Measurements from ENCODE around the gene PLEKHB1.

PLEKHB1 gene

DNA sequence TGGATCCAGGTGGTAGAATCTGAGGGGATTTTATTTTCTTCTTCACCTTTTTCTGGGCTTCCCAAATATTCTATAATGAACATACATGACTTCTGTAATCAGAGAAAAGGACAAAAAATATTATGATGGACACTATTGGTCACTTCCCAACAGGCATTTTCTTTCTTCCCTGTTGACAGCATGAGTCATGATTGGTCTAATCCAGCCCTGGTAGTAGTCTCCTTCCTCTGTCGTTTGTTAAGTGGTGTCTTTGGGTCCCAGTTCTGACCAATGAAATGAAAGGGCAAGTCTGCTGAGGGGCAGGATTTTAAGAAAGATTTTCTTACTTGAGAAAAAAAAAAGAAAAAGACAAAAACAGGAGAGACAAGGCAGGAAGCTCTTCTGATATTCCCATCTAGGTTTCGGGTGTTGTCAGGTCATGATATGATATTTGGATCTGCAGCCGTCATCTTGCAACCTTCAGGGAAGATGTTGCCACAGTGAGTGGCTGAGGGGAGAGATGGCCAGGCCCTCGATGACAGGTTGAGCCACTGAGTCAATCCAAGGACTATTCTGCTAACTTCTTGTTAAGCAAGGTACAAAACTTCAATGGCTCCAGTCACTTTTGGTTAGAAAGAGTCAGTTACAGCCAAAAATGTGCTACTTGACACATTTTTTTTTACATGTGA, 23.3 kb upstream of the PLEKHB1 start:
- no peak for DNase-seq (ENCODE audit: low read depth)
- TF ChIP-seq, protein P1, sequence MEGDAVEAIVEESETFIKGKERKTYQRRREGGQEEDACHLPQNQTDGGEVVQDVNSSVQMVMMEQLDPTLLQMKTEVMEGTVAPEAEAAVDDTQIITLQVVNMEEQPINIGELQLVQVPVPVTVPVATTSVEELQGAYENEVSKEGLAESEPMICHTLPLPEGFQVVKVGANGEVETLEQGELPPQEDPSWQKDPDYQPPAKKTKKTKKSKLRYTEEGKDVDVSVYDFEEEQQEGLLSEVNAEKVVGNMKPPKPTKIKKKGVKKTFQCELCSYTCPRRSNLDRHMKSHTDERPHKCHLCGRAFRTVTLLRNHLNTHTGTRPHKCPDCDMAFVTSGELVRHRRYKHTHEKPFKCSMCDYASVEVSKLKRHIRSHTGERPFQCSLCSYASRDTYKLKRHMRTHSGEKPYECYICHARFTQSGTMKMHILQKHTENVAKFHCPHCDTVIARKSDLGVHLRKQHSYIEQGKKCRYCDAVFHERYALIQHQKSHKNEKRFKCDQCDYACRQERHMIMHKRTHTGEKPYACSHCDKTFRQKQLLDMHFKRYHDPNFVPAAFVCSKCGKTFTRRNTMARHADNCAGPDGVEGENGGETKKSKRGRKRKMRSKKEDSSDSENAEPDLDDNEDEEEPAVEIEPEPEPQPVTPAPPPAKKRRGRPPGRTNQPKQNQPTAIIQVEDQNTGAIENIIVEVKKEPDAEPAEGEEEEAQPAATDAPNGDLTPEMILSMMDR (conservative IDR thresholded peaks at IDR 0.05; ENCODE audit: low read depth, low read length): no peak
- no peak overlapping the region for H3K4me3 ChIP-seq (ENCODE audit: low read length)

DNA sequence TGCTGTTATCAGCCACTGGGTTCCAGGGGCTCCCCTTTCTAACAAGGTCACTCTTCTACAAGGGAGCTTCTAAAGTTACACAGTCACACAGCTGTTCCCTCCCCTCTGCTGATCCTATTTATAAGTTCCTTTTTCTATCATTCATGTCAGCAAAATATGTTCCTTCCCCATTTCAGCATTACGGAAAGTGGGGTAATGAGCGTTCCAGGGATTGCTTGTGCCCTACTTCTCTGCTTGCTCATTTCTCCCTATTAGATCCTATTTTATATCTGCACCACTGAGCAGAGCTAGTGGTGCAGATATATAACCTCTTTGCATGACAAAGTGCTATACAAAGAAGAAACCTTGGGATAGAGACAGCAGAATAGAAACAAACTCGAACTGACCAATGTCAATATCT, 22.7 kb upstream of the PLEKHB1 start:
- TF ChIP-seq, protein P1 (conservative IDR thresholded peaks at IDR 0.05; ENCODE audit: low read depth, low read length): no peak
- H3K4me3 ChIP-seq (ENCODE audit: low read length): no peak overlapping the region
- DNase-seq (ENCODE audit: low read depth): no peak

DNA sequence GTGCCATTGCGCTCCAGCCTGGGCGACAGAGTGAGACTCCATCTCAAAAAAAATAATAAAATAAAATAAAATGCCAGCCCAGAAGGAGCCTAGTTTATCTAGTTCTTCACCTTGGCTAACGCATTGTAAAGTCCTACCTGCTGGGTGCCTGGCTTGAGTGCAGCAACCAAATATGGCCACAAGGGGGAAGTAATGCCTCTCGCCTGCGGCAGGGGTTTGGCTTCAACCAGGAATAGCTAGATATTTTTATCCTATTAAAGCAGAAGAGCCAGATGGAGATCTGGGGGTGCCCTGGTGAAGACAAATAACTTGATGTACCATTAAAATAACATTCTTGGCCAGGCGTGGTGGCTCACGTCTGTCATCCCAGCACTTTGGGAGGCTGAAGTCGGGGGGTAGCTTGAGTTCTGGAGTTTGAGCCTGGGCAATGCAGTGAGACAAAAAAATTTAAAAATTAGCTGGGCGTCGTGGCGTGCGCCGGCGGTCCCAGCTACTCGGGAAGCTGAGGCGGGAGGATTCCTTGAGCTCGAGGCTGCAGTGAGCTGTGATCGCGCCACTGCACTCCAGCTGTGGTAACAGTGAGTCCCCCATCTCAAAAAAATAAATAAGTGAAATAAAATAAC, 20.6 kb upstream of the PLEKHB1 start:
- DNase-seq (ENCODE audit: low read depth): no peak
- H3K4me3 ChIP-seq (ENCODE audit: low read length): no peak overlapping the region
- TF ChIP-seq, protein P1 (conservative IDR thresholded peaks at IDR 0.05; ENCODE audit: low read depth, low read length): peak; percentile 97

DNA sequence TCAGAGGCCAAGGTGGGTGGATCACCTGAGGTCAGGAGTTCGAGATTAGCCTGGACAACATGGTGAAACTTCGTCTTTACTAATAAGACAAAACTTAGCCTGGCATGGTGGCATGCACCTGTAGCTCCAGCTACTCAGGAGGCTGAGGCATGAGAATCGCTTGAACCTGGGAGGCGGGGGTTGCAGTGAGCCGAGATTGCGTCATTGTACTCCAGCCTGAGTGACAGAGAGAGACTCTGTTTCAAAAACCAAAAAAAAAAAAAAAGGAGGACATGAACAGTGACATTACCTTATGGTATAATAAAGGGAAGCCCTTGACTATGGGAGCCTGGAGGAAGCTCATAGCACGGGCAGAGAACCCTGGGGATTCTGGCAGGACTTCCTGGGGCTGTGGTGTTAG, 16.5 kb upstream of the PLEKHB1 start:
- TF ChIP-seq, protein P1 (conservative IDR thresholded peaks at IDR 0.05; ENCODE audit: low read depth, low read length): no peak
- H3K4me3 ChIP-seq (ENCODE audit: low read length): no peak overlapping the region
- DNase-seq (ENCODE audit: low read depth): no peak

DNA sequence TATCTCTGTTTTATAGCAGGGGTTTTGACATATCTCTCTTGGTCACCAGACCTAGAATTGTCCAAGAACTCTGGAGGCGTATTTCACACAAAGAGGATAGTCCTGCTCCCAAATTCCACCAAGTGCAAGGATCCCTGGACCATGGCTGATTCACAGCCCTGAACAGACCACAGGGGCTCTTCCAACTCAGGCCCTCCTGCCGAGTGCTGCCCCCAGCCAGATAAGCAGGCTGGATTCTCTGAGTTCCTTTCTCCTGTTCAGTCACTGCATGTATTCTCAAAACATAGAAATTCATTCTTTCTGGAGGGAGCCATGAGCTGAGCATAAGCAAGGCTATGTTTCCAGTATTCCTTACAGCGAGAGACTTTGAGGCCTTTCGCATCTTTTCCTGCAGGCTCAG, 13.4 kb upstream of the PLEKHB1 start:
- no peak overlapping the region for H3K4me3 ChIP-seq (ENCODE audit: low read length)
- DNase-seq (ENCODE audit: low read depth): no peak
- TF ChIP-seq, protein P1 (conservative IDR thresholded peaks at IDR 0.05; ENCODE audit: low read depth, low read length): no peak

DNA sequence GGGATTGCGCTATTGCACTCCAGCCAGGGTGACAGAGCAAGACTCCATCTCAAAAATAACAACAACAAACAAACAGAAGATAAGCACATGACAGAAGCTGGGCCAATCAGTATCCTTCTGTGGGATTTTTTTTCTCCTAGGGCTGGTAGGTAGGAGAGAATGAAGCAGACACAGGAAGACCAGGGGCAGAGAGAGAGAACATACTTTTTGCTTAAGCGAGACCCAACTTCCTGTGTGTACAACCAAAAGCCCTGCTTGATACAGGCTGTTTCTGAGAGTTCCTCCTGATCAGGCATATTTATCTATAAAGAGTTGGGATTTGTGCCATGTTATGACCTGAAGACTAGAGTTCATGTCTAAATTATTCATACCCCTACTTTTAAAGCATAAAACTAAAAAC, 12.4 kb upstream of the PLEKHB1 start:
- DNase-seq (ENCODE audit: low read depth): no peak
- TF ChIP-seq, protein P1 (conservative IDR thresholded peaks at IDR 0.05; ENCODE audit: low read depth, low read length): no peak
- H3K4me3 ChIP-seq (ENCODE audit: low read length): no peak overlapping the region

DNA sequence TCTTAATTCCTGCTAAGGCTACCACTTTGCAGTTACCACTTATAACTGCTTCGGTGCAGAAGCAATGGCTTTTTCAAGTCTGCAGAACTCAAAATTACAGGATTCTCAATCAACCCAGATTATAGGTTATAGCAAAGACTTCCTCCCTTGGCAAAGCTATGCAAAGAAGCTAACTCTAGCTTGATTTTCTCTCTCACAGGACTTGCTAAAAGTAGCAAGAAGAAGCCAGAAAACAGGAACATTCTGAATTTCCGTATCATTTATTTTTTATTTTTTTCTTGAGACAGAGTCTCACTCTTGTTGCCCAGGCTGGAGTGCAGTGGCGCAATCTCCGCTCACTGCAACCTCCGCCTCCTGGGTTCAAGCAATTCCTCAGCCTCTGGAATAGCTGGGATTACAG, 10.7 kb upstream of the PLEKHB1 start:
- no peak overlapping the region for H3K4me3 ChIP-seq (ENCODE audit: low read length)
- DNase-seq (ENCODE audit: low read depth): no peak
- TF ChIP-seq, protein P1 (conservative IDR thresholded peaks at IDR 0.05; ENCODE audit: low read depth, low read length): no peak
